ENCODE measurements around the gene SLC6A8.

Gene SLC6A8

GRCh38 chrX:153735274-153735673 lies 47.5 kb downstream of the SLC6A8 start:
- no peaks in the 10 kb centered on the region for H3K36me3 ChIP-seq (ENCODE audit: control insufficient read depth, insufficient read depth, low read length)
- no peak for TF ChIP-seq CTCF (IDR thresholded peaks at IDR 0.05; ENCODE audit: insufficient read depth, low read length, poor library complexity, severe bottlenecking)

DNA sequence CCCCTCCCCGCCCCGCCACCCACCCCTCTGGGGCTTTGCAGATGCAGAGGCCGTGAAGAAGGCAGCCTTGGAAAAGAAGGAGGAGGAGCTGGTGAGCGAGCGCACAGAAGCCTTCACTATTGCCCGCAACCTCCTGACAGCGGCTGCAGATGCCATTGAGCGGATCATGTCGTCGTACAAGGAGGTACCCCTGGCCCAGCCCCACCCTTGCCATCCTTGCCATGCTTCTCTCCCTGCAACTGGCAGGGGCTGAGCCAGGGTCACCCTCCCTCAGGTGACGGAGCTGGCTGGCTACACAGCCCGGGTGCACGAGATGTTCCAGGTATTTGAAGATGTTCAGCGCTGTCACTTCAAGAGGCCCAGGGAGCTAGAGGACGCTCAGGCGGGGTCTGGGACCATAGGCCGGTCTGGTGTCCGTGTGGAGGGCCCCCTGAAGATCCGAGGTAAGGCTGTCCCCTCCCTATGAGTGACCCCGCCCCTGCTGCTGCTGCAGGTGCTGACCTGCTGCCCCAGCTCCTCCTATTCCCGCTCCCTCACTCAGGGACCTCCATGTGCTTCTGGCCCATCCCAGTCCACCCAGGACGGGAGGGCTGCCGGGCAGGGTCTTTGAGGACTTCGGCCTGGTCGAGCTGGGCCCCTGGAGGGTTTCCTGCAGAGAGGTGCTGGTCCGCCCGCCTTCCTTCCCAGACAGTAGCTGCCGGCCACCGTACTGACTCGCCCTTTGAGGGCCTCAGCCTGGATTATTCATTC lies 48.5 kb downstream of the SLC6A8 start:
- TF ChIP-seq CTCF (IDR thresholded peaks at IDR 0.05; ENCODE audit: insufficient read depth, low read length, poor library complexity, severe bottlenecking): no peak
- Histone ChIP-seq H3K27me3 (replicated peaks; ENCODE audit: control insufficient read depth, insufficient read depth, low read length) (no peaks in the 10 kb centered on the region), H3K36me3 (ENCODE audit: control insufficient read depth, insufficient read depth, low read length) (no peaks in the 10 kb centered on the region), H3K4me3 (replicated peaks; ENCODE audit: low read depth, low read length) (no peak overlapping the region)
- no peak for DNase-seq (ENCODE audit: extremely low read depth, insufficient read length)

More at GRCh38 chrX:153735274-153735673, 47.5 kb downstream of the SLC6A8 start:
- H3K4me3 ChIP-seq (replicated peaks; ENCODE audit: low read depth, low read length): no peak overlapping the region
- DNase-seq (ENCODE audit: extremely low read depth, insufficient read length): no peak
- H3K27me3 ChIP-seq (replicated peaks; ENCODE audit: control insufficient read depth, insufficient read depth, low read length): no peaks in the 10 kb centered on the region

DNA sequence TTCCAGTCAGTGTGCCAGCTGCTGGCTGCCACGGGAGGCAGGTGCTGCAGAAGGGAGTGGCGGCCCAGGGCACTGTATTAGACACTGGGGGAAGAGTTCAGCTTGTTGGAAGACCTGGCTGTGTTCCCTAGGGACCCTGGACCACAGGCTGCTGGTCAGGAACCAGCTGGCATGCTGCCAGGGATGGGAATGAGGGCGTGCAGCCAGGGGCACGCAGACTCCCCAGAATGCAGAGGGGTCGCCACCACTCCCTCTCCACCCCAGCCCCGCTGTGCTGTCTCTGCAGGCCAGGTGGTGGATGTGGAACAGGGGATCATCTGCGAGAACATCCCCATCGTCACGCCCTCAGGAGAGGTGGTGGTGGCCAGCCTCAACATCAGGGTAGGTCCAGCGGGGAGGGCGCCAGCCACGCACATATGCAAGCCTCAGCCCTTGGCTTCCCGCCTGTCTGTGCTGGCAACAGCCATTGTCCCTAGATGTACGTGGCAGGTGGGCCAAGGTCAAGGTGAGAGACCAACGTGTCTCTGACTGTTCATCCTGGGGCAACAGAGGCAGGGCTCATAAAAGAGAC lies 49.2 kb downstream of the SLC6A8 start:
- no peaks in the 10 kb centered on the region for H3K36me3 ChIP-seq (ENCODE audit: control insufficient read depth, insufficient read depth, low read length)

GRCh38 chrX:153738056-153738605 lies 50.4 kb downstream of the SLC6A8 start:
- no peak for DNase-seq (ENCODE audit: extremely low read depth, insufficient read length)
- no peak for TF ChIP-seq CTCF (IDR thresholded peaks at IDR 0.05; ENCODE audit: insufficient read depth, low read length, poor library complexity, severe bottlenecking)
- no peaks in the 10 kb centered on the region for H3K36me3 ChIP-seq (ENCODE audit: control insufficient read depth, insufficient read depth, low read length)
- H3K27me3 ChIP-seq (replicated peaks; ENCODE audit: control insufficient read depth, insufficient read depth, low read length): no peaks in the 10 kb centered on the region
- H3K4me3 ChIP-seq (replicated peaks; ENCODE audit: low read depth, low read length): no peak overlapping the region

More for the DNA sequence above, 49.2 kb downstream of the SLC6A8 start:
- Histone ChIP-seq H3K27me3 (replicated peaks; ENCODE audit: control insufficient read depth, insufficient read depth, low read length) (no peaks in the 10 kb centered on the region), H3K4me3 (replicated peaks; ENCODE audit: low read depth, low read length) (no peak overlapping the region)
- DNase-seq (ENCODE audit: extremely low read depth, insufficient read length): no peak
- no peak for TF ChIP-seq CTCF (IDR thresholded peaks at IDR 0.05; ENCODE audit: insufficient read depth, low read length, poor library complexity, severe bottlenecking)

GRCh38 chrX:153739754-153740486 lies 52.2 kb downstream of the SLC6A8 start:
- no peaks in the 10 kb centered on the region for H3K27me3 ChIP-seq (replicated peaks; ENCODE audit: control insufficient read depth, insufficient read depth, low read length)
- H3K36me3 ChIP-seq (ENCODE audit: control insufficient read depth, insufficient read depth, low read length): no peaks in the 10 kb centered on the region
- TF ChIP-seq CTCF (IDR thresholded peaks at IDR 0.05; ENCODE audit: insufficient read depth, low read length, poor library complexity, severe bottlenecking): no peak
- H3K4me3 ChIP-seq (replicated peaks; ENCODE audit: low read depth, low read length): no peak overlapping the region
- DNase-seq (ENCODE audit: extremely low read depth, insufficient read length): no peak
